ENCODE results near the gene CCDC197.

GRCh38 chr14:93957333-93957710 lies 39.8 kb upstream of the CCDC197 start:
- TF ChIP-seq POLR2A (IDR thresholded peaks at IDR 0.05; ENCODE audit: low read depth, low read length), result no peak
- no peak for TF ChIP-seq TAF1 (IDR thresholded peaks at IDR 0.05; ENCODE audit: borderline replicate concordance, low read depth, low read length)
